DOHH2 (cell line): ENCODE data around the gene ZNF536.

Source experiments
- EZH2phosphoT487 ChIP-seq: fragments of 200-600 bp; sonication (generic); IDR thresholded peaks from 2 replicates; pipeline ENCODE4 v1.6.1; 2017; ENCODE audit warnings: borderline replicate concordance, mild to moderate bottlenecking, antibody characterized with exemption, low read length, moderate library complexity, mixed read lengths
- TF ChIP-seq, protein P1 (sequence below): fragments of 200-600 bp; sonication (generic); IDR thresholded peaks from one replicate; pipeline ENCODE4 v1.5.1; 2014; ENCODE audit warnings: antibody characterized with exemption, mild to moderate bottlenecking, low read depth, low read length; ENCODE audit not compliant: poor library complexity, severe bottlenecking

- TF ChIP-seq, protein P1, sequence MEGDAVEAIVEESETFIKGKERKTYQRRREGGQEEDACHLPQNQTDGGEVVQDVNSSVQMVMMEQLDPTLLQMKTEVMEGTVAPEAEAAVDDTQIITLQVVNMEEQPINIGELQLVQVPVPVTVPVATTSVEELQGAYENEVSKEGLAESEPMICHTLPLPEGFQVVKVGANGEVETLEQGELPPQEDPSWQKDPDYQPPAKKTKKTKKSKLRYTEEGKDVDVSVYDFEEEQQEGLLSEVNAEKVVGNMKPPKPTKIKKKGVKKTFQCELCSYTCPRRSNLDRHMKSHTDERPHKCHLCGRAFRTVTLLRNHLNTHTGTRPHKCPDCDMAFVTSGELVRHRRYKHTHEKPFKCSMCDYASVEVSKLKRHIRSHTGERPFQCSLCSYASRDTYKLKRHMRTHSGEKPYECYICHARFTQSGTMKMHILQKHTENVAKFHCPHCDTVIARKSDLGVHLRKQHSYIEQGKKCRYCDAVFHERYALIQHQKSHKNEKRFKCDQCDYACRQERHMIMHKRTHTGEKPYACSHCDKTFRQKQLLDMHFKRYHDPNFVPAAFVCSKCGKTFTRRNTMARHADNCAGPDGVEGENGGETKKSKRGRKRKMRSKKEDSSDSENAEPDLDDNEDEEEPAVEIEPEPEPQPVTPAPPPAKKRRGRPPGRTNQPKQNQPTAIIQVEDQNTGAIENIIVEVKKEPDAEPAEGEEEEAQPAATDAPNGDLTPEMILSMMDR = no peak
- TF ChIP-seq EZH2phosphoT487 = no peak
Measured at GRCh38 chr19:30521937-30522336, 149.8 kb downstream of the ZNF536 start.
